ENCODE measurements around the gene RECQL. TPM values are rescaled to one million over a fixed set of nuclear protein-coding genes. Genes with fewer than 3 reads are reported as not detected.

Gene RECQL
- total and polyA plus RNA-seq, 2 of the 8 experiments (the other 6 are each of a cell fraction or from before 2014, with no cell fraction given), result 8.1 to 40.3 TPM

DNA sequence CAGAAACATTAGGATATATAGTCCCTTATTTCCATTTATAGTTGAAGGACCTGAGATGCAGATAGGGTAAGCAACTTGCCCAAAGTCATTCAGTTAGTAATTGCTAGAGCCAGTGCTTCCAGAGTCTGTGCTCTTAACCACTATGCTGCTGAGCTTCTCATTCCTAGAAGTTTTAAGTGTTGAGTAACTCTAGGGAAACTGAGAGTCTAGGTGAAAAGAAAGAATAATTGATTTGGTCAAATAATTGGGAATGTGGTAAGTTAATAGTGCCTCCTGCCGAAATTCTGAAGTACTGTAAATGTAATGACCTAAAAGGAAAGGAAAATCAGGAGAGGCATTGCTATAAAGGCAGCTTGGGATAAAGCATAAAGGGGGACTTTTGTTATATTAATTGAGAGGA is 49.9 kb downstream of the RECQL start (continued):
- TF ChIP-seq, protein P1, sequence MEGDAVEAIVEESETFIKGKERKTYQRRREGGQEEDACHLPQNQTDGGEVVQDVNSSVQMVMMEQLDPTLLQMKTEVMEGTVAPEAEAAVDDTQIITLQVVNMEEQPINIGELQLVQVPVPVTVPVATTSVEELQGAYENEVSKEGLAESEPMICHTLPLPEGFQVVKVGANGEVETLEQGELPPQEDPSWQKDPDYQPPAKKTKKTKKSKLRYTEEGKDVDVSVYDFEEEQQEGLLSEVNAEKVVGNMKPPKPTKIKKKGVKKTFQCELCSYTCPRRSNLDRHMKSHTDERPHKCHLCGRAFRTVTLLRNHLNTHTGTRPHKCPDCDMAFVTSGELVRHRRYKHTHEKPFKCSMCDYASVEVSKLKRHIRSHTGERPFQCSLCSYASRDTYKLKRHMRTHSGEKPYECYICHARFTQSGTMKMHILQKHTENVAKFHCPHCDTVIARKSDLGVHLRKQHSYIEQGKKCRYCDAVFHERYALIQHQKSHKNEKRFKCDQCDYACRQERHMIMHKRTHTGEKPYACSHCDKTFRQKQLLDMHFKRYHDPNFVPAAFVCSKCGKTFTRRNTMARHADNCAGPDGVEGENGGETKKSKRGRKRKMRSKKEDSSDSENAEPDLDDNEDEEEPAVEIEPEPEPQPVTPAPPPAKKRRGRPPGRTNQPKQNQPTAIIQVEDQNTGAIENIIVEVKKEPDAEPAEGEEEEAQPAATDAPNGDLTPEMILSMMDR (IDR thresholded peaks at IDR 0.05; ENCODE audit: control extremely low read depth in 1 of 3, insufficient read depth in 1 of 3, low read depth in 1 of 3, low read length in 3 of 3), result peak in 2 of 3 experiments; percentile 35 to 45; a peak in 2 of 4 replicates
- TF ChIP-seq JUND (IDR thresholded peaks at IDR 0.05; ENCODE audit: low read length), result peak; percentile 40; the same call in 1 of the 2 replicates
- TF ChIP-seq SP4 (IDR thresholded peaks at IDR 0.05; ENCODE audit: low read length), result no peak
- TF ChIP-seq SIRT6 (IDR thresholded peaks at IDR 0.05; ENCODE audit: low read length), result no peak
- no peak for TF ChIP-seq POLR2AphosphoS5 (IDR thresholded peaks at IDR 0.05; ENCODE audit: low read depth, low read length)
- no peak for TF ChIP-seq BCL11A (IDR thresholded peaks at IDR 0.05; ENCODE audit: low read depth in 2 of 2, low read length in 2 of 2)
- TF ChIP-seq BACH1 (IDR thresholded peaks at IDR 0.05; ENCODE audit: low read length), result no peak
- no peak for TF ChIP-seq HDAC2 (IDR thresholded peaks at IDR 0.05; ENCODE audit: borderline replicate concordance in 1 of 2, low read depth in 2 of 2, low read length in 2 of 2)
- TF ChIP-seq, protein P2, sequence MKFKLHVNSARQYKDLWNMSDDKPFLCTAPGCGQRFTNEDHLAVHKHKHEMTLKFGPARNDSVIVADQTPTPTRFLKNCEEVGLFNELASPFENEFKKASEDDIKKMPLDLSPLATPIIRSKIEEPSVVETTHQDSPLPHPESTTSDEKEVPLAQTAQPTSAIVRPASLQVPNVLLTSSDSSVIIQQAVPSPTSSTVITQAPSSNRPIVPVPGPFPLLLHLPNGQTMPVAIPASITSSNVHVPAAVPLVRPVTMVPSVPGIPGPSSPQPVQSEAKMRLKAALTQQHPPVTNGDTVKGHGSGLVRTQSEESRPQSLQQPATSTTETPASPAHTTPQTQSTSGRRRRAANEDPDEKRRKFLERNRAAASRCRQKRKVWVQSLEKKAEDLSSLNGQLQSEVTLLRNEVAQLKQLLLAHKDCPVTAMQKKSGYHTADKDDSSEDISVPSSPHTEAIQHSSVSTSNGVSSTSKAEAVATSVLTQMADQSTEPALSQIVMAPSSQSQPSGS (IDR thresholded peaks at IDR 0.05; ENCODE audit: low read length), result no peak
- no peak for TF ChIP-seq RNF2 (IDR thresholded peaks at IDR 0.05; ENCODE audit: borderline replicate concordance, low read depth, low read length, missing control alignments, poor library complexity, severe bottlenecking)
- TF ChIP-seq TBP (IDR thresholded peaks at IDR 0.05; ENCODE audit: low read depth, low read length), result no peak
- TF ChIP-seq KDM4A (IDR thresholded peaks at IDR 0.05; ENCODE audit: low read depth, low read length, severe bottlenecking), result no peak
- no peak for TF ChIP-seq SP2 (IDR thresholded peaks at IDR 0.05; ENCODE audit: low read length)

Measured in H1 (cell line).